B cell (primary cell): ENCODE data around the gene BAZ2B. TPM values are rescaled to one million over a fixed set of nuclear protein-coding genes. Genes with fewer than 3 reads are reported as not detected.

ENCODE experiments used
- ATAC-seq: fragments of 200-7000 bp; cut with Tn5 transposase; one replicate; pipeline ENCODE4 v1.10.0; 2021; ENCODE audit warnings: low read depth, mild to moderate bottlenecking, moderate number of reproducible peaks, moderate library complexity
- CTCF ChIA-PET: fragments of 350-600 bp; sonication (Branson Sonifier 250); formaldehyde crosslinking; loops from one replicate; lab custom pipeline; 2021; ENCODE audit warnings: antibody characterized with exemption, inconsistent platforms; lab: Charles Lee
- POLR2A ChIA-PET: fragments of 350-600 bp; sonication (Branson Sonifier 250); formaldehyde crosslinking; loops from one replicate; lab custom pipeline; 2021; ENCODE audit warnings: antibody characterized with exemption; lab: Charles Lee
- DNase-seq: peaks from one replicate; pipeline ENCODE4 v3.0.0; 2013
- H2AFZ ChIP-seq: 2 replicates; pipeline ENCODE4 v1.6.1; 2012; ENCODE audit warnings: mild to moderate bottlenecking, low read depth, low read length; ENCODE audit not compliant: insufficient read depth, poor library complexity, severe bottlenecking
- H3K27ac ChIP-seq, 2 donors: 1 replicate in 1 of 2; 2 replicates in 1 of 2; pipeline ENCODE4 v1.5.1; 2012 to 2013; ENCODE audit warnings: low read length in 2 of 2, mild to moderate bottlenecking in 2 of 2, moderate library complexity in 1 of 2
- H3K27me3 ChIP-seq, 4 experiments: fragments of 200-600 bp in 1 of 4; sonication (generic) in 1 of 4; replicated peaks in 1 of 4; 1 replicate in 2 of 4; 2 replicates in 2 of 4; pipeline versions ENCODE4 v1.6.1 to v1.7.0; 2013 to 2016; ENCODE audit warnings: low read length in 3 of 4, mild to moderate bottlenecking in 2 of 4, mixed read lengths in 1 of 4, moderate library complexity in 1 of 4; ENCODE audit not compliant: insufficient read depth in 4 of 4, control insufficient read depth in 3 of 4; ENCODE audit errors: control extremely low read depth in 1 of 4
- H3K36me3 ChIP-seq, 2 experiments: replicated peaks in 1 of 2; 1 replicate in 1 of 2; 2 replicates in 1 of 2; pipeline versions ENCODE4 v1.6.1 to v1.7.1; 2013; ENCODE audit warnings: low read length in 1 of 2; ENCODE audit not compliant: insufficient read depth in 2 of 2, control insufficient read depth in 1 of 2; ENCODE audit errors: control extremely low read depth in 1 of 2, extremely low read depth in 1 of 2
- H3K4me1 ChIP-seq, 2 donors: fragments of 200-600 bp in 1 of 2; sonication (generic) in 1 of 2; 1 replicate in 1 of 2; 2 replicates in 1 of 2; pipeline versions ENCODE4 v1.5.1 to v1.6.1; 2013 to 2017; ENCODE audit warnings: low read length in 2 of 2; ENCODE audit not compliant: control insufficient read depth in 2 of 2, insufficient read depth in 2 of 2
- H3K4me2 ChIP-seq: replicated peaks from 2 replicates; pipeline ENCODE3; 2012; ENCODE audit warnings: mild to moderate bottlenecking, low read depth, low read length; ENCODE audit not compliant: poor library complexity, severe bottlenecking
- H3K4me3 ChIP-seq, 5 experiments: fragments of 200-600 bp in 1 of 5; sonication (generic) in 1 of 5; 1 replicate in 3 of 5; 2 replicates in 2 of 5; pipeline versions ENCODE4 v1.5.1 to v1.7.0; 2011 to 2016; ENCODE audit warnings: low read length in 4 of 5, mild to moderate bottlenecking in 4 of 5, low read depth in 2 of 5, control low read depth in 1 of 5, moderate library complexity in 1 of 5; ENCODE audit not compliant: insufficient read depth in 1 of 5; ENCODE audit errors: control extremely low read depth in 1 of 5, extremely low read depth in 1 of 5
- H3K79me2 ChIP-seq: fragments of 200-600 bp; sonication (generic); one replicate; pipeline ENCODE4 v1.6.0; 2016; ENCODE audit warnings: low read length; ENCODE audit not compliant: control insufficient read depth, insufficient read depth
- H3K9ac ChIP-seq: fragments of 200-600 bp; sonication (generic); 2 replicates; pipeline ENCODE4 v1.6.1; 2017; ENCODE audit warnings: mild to moderate bottlenecking, low read length, moderate library complexity
- H3K9me3 ChIP-seq, 3 donors: one replicate each; pipeline versions ENCODE4 v1.6.1 to v1.7.1; 2013; ENCODE audit warnings: low read length in 2 of 3; ENCODE audit not compliant: control insufficient read depth in 2 of 3, insufficient read depth in 1 of 3; ENCODE audit errors: control extremely low read depth in 1 of 3
- H4K20me1 ChIP-seq: 2 replicates; pipeline ENCODE4 v1.6.0; 2012; ENCODE audit warnings: mild to moderate bottlenecking, low read length; ENCODE audit not compliant: insufficient read depth, control insufficient read depth, poor library complexity, severe bottlenecking
- H3K27ac Mint-ChIP-seq: one replicate; pipeline ENCODE4 v1.8.0; 2021; ENCODE audit warnings: mixed read lengths
- H3K27me3 Mint-ChIP-seq: one replicate; pipeline ENCODE4 v1.8.0; 2021; ENCODE audit warnings: mixed read lengths
- H3K4me1 Mint-ChIP-seq: one replicate; pipeline ENCODE4 v1.8.0; 2021; ENCODE audit warnings: mixed read lengths
- H3K4me3 Mint-ChIP-seq: one replicate; pipeline ENCODE4 v1.8.0; 2021; ENCODE audit warnings: mixed read lengths
- H3K9me3 Mint-ChIP-seq: one replicate; pipeline ENCODE4 v1.8.0; 2022; ENCODE audit warnings: mixed read lengths; ENCODE audit not compliant: insufficient read depth
- CTCF ChIP-seq: fragments of 200-600 bp; IDR thresholded peaks from one replicate; pipeline ENCODE4 v1.8.0; 2022; ENCODE audit warnings: antibody characterized with exemption, mild to moderate bottlenecking
- EZH2 ChIP-seq: IDR thresholded peaks from 2 replicates; pipeline ENCODE4 v1.6.1; 2012; ENCODE audit warnings: borderline replicate concordance, low read depth, mild to moderate bottlenecking, moderate library complexity, low read length; ENCODE audit not compliant: insufficient read depth, poor library complexity, severe bottlenecking
- WGBS: methylation state at CpG from one replicate; pipeline ENCODE4 v1.1.5; 2013; ENCODE audit warnings: missing lambda C conversion rate; ENCODE audit not compliant: insufficient coverage; 5-methylcytosine and 5-hydroxymethylcytosine counted together
- intact Hi-C: fragments of 100-400 bp; cut with micrococcal nuclease; formaldehyde crosslinking; loops from one replicate; pipeline ENCODE4 v1.10.0; 2022
- polyA plus RNA-seq: library from polyadenylated mRNA; depleted of rRNA; stranded (reverse); fragments of >200 nt; gene quantifications from 2 replicates; pipeline ENCODE4 v1.2.3, GENCODE V29; 2012
- total RNA-seq, 2 donors: library from RNA; stranded (reverse); fragments of 120-200 nt in 1 of 2; gene quantifications; 1 replicate in 1 of 2; 2 replicates in 1 of 2; pipeline versions ENCODE4 v1.2.3 to v1.2.4, GENCODE V29; 2013 to 2022

Gene BAZ2B
- total and polyA plus RNA-seq, 2 donors (not counting 1 experiment from before 2014, with no cell fraction given): 8.6 to 42.3 TPM

GRCh38 chr2:159549234-159549633 is 67.1 kb downstream of the BAZ2B start:
- DNase-seq: no peak
- Histone ChIP-seq H3K27ac (no peak overlapping the region), H3K27me3 (no peaks in the 10 kb centered on the region), H3K36me3 (no peaks in the 10 kb centered on the region), H2AFZ (no peak overlapping the region), H3K4me1 (no peaks in the 10 kb centered on the region), H3K9ac (no peak overlapping the region), H3K9me3 (peaks cover 0 to 1% (median 0%) of the 10 kb centered on the region in 3 donors), H3K4me2 (no peak overlapping the region), H3K79me2 (no peaks in the 10 kb centered on the region), H3K4me3 (no peak overlapping the region), H4K20me1 (no peaks in the 10 kb centered on the region)
- no peak for ATAC-seq
- WGBS: 100% methylated on average over 1 of the region's 6 CpGs
- Mint-ChIP-seq H3K27ac (no peak overlapping the region), H3K27me3 (no peaks in the 10 kb centered on the region), H3K4me1 (peaks cover 3% of the 10 kb centered on the region), H3K9me3 (no peaks in the 10 kb centered on the region), H3K4me3 (no peak overlapping the region)
- POLR2A ChIA-PET: no interaction called here
- intact Hi-C loops: no loop called here
- CTCF ChIA-PET: no interaction called here
- no peak for TF ChIP-seq EZH2
- no peak for TF ChIP-seq CTCF

- no peak overlapping the region for H3K4me3 ChIP-seq
- H3K9me3 Mint-ChIP-seq: peaks cover 4% of the 10 kb centered on the region
- no peak overlapping the region for H2AFZ ChIP-seq
- peaks cover 3% of the 10 kb centered on the region for H3K4me1 Mint-ChIP-seq
- H3K9ac ChIP-seq: no peak overlapping the region
- no peaks in the 10 kb centered on the region for H3K36me3 ChIP-seq
- no peak for DNase-seq
- no peaks in the 10 kb centered on the region for H4K20me1 ChIP-seq
- H3K4me3 Mint-ChIP-seq: no peak overlapping the region
- no peak overlapping the region for H3K27ac ChIP-seq
- intact Hi-C loops: no loop called here
- TF ChIP-seq CTCF: no peak
- TF ChIP-seq EZH2: no peak
- peaks cover 4% of the 10 kb centered on the region for H3K27me3 Mint-ChIP-seq
- H3K27ac Mint-ChIP-seq: no peak overlapping the region
- H3K79me2 ChIP-seq: no peaks in the 10 kb centered on the region
- H3K9me3 ChIP-seq: peaks cover 0 to 3% (median 2%) of the 10 kb centered on the region in 3 donors
- ChIA-PET CTCF (no interaction called here), POLR2A (no interaction called here)
- H3K27me3 ChIP-seq: no peaks in the 10 kb centered on the region
- WGBS: no CpG with 5 or more reads among the region's 3 CpGs
- H3K4me1 ChIP-seq: no peaks in the 10 kb centered on the region
- no peak overlapping the region for H3K4me2 ChIP-seq
- ATAC-seq: no peak
Measured at GRCh38 chr2:159546716-159547430, 69.5 kb downstream of the BAZ2B start.
